PC-3 (cell line): ENCODE results near the gene TRIM33.

Experiments
- CTCF ChIP-seq: fragments of 300-600 bp; sonication (generic); conservative IDR thresholded peaks from 2 replicates; pipeline ENCODE4 v1.5.1; 2017; ENCODE audit warnings: antibody characterized with exemption, low read depth, mild to moderate bottlenecking, low read length
- EZH2 ChIP-seq: fragments of 300-600 bp; sonication (generic); IDR thresholded peaks from one replicate; pipeline ENCODE4 v1.6.1; 2017; ENCODE audit warnings: antibody characterized with exemption, mild to moderate bottlenecking, low read length; ENCODE audit not compliant: unreplicated experiment
- EZH2phosphoT487 ChIP-seq: fragments of 300-600 bp; sonication (generic); IDR thresholded peaks from 2 replicates; pipeline ENCODE4 v1.6.1; 2018; ENCODE audit warnings: mild to moderate bottlenecking, antibody characterized with exemption, low read length, borderline replicate concordance

GRCh38 chr1:114441332-114441731 lies 69.7 kb downstream of the TRIM33 start:
- TF ChIP-seq CTCF: no peak
- no peak for TF ChIP-seq EZH2
- no peak for TF ChIP-seq EZH2phosphoT487
